NCI-H226 (cell line): ENCODE measurements around the gene TMCO1.
A peak's percentile ranks its signal among the peaks of the same experiment; 100 is the strongest.
"Not testable (repeated sequence)": the region's sequence is repeated elsewhere in the genome, so short reads cannot be mapped to it uniquely, and the experiment has no call there.

Source experiments
- DNase-seq: peaks from one replicate; pipeline ENCODE4 v3.0.0-alpha.2; 2015

The TMCO1 gene

DNA sequence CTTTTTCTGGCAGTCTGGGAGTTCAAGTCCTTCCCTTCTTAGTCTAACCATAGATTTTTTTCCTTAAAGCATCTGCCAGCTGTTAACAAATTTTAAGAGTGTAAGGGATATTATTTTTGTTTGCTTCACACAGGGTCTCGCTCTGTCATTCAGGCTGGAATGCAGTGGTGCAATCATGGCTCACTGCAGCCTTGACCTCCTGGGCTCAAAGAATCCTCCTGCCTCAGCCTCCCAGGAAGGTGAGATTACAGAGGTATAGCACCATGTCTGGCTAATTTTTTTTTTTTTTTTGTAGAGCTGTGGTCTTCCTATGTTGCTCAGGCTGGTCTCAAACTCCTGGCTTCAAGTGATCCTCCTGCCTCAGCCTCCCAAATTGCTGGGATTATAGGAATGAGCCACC, 23.8 kb downstream of the TMCO1 start:
- DNase-seq = not testable (repeated sequence)

GRCh38 chr1:165742194-165742593, 26.5 kb downstream of the TMCO1 start:
- no peak for DNase-seq

DNA sequence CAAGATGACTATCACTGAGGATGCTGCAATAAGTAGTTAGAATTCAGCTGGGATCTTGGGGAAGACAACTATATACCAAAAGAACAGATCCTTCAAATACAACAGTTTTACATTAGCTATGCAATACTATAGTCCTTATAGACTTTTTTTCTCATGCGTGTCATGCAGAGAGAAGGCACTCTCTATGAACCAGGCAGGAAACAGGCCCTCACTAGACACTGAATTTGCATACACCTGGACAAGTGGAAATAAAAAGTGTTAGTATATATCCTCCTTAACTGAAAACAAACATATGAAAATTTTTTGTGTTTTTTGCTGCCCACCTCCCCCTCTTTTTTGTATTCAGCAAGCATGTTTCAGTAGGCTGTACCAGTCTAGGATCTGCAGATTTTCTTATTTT, 29.9 kb downstream of the TMCO1 start:
- no peak for DNase-seq

GRCh38 chr1:165737196-165737595, 31.5 kb downstream of the TMCO1 start:
- DNase-seq = no peak

DNA sequence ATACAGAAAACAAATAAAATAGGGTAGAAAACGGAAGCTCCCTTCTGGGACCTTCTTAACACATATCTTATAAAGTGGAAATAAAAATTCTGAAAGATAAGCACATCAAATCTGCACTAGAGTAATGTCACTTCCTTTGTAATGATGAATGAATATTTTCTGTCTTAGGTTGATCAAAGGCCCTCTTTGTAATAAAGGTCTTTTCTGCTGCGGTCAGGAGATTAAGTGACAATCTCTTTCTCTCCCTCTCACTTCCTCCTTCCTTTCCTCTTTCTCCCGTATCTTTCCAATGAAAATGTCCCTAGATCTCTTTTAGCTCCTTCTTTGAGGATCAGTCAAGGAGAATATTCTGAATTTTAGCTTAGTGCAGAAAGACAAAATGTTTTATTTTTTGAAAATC, 33.8 kb downstream of the TMCO1 start:
- no peak for DNase-seq

GRCh38 chr1:165726841-165727240, 41.8 kb downstream of the TMCO1 start:
- DNase-seq = no peak

DNA sequence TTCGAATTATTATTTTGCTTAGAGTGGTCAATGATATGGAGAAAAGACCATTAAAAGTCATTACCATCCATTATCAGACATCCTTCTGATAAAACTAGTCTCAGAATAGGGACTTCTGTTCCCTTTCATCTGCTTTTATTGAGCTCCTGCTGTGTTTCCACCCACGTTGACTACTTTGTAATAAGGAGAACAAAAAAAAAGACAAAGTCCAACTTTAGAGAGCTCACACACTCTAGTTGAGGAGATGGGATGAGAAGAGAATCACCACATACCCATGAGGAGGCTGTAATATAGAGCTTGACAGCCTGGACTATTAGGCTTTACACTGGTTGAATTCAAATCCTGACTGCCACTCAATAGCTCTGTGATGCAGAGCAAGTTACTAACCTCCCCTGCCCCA, 42.5 kb downstream of the TMCO1 start:
- no peak for DNase-seq

- peak; percentile 44 for DNase-seq
These were observed 50.7 kb downstream of the TMCO1 start for GRCh38 chr1:165717918-165718515.

DNA sequence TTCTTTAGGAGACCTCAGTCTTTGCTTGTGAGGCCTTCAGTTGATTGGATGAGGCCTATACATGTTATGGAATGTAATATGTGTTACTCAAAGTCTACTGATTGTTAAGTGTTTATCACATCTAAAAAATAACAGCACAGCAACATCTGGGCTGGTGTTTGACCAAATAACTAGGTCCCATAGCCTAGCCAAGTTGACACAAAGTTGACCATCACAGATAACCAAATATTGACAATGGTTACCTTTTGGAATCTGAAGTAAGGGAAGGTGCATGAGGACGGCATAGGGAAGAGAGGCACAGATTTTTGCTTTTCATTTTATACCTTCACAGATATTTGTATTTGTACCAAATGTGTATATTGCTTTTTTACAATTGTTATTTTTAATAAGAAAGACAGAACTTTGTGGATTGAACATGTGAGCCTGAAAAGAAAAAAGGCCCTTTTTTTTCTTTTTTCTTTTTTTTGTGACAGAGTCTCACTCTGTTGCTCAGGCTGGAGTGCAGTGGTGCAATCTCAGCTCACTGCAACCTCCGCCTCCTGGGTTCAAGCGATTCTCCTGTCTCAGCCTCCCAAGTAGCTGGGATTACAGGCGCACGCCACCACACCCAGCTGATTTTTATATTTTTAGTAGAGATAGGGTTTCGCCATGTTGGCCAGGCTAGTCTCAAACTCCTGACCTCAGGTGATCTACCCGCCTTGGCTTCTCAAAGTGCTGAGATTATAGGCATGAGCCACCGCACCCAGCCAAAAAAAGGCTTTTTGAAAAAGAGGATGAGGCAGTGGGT, 52.2 kb downstream of the TMCO1 start:
- DNase-seq = not testable (repeated sequence)

DNA sequence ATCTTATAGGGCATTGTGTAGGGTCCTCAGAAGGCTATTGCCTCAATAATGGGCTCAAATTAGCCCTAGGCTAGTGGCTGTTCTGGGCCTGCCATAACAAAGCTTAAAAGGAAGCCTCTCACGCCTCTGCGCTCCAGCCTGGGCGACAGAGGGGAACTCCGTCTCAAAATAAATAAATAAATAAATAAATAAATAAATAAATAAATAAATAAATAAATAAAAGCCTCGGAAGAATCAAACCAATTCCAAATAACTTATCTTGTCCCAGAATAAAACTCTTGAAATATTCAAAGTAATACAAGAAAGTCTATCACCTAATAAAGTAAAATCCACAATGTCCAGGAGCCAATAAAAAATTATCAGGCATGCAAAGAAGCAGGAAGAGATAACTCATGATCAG, 55.9 kb downstream of the TMCO1 start:
- no peak for DNase-seq

- no peak for DNase-seq
These were observed 60.5 kb downstream of the TMCO1 start for GRCh38 chr1:165707984-165708706.

DNA sequence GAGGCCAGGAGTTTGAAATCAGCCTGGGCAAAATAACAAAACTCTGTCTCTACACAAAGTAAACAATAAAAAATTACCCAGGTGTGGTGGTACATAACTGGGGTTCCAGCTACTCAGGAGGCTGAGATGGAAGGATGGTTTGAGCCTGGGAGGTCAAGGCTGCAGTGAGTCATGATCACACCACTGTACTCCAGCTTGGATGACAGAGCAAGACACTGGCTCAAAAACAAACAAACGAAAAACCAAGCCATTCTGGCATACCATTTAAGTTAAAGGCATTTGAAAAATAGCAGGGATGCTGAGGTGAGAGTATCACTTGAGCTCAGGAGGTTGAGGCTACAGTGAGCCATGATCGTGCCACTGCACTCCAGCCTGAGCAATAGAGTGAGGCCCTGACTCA, 65.0 kb downstream of the TMCO1 start:
- no peak for DNase-seq

- DNase-seq = not testable (repeated sequence)
These were observed 66.7 kb downstream of the TMCO1 start for GRCh38 chr1:165701922-165702321.

DNA sequence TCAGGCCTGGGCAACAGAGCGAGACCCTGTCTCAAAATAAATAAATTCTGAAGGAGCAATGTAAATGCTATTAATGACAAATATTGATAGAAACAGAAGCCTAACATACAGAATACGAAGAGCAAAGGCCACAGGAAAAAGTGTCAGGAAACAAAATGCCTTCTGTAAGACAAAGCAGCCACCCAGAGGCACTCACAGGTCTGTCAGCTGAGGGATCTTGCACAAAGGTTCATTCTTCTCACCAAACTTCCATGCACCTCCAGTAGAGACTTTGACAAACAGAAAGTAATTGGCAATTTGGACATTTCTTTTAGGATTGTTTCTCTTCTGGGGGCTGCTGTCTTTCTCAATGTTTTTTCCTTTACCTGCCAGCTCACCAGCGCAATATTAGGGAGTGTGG, 69.1 kb downstream of the TMCO1 start:
- DNase-seq = no peak

- no peak for DNase-seq
These were observed 70.0 kb downstream of the TMCO1 start for GRCh38 chr1:165698761-165699052.

DNA sequence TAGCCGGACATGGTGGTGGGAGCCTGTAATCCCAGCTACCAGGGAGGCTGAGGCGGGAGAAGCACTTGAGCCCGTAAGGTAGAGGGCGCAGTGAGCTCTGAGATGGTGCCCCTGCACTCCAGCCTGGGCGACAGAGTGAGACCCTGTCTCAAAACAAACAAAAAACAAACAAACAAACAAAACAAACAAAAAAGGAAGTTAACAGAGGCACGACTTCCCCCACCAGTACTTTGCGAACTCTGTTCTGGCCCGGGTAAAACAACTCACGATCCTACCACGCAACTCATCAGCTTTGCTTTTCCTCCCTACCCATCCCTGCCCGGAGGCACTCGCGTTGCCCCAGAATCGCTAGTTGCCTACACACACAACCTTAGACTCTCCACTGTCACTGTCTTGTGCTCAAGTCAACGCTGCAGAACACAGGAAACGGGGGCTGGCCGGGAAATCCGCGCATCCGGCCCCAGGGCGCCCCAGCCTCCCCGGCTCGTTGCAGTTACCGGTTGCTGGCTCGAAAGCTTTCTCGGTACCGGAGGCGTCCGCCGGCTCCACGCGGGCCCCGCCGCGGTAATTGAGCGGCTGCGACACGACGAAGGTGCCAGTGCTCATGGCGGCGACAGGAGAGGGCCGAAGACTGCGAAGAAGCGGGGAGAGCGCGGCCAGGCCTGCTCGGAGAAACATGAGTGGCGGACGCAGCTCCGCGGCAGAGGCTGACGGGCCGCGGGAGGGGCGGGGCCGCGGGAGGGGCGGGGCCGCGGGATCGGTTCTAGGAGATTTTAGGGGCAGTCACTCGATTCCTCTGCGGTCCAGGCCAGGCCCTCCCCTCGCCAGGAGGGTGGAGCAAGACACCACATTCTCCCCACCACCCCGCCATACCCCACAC, 70.5 kb downstream of the TMCO1 start, which contains the start of gene ALDH9A1:
ALDH9A1 (minus strand) TSS at position 682 of the 880 bp plus-strand sequence; CDS start at position 678, 4 bp downstream.
- peak; percentile 82 for DNase-seq

DNA sequence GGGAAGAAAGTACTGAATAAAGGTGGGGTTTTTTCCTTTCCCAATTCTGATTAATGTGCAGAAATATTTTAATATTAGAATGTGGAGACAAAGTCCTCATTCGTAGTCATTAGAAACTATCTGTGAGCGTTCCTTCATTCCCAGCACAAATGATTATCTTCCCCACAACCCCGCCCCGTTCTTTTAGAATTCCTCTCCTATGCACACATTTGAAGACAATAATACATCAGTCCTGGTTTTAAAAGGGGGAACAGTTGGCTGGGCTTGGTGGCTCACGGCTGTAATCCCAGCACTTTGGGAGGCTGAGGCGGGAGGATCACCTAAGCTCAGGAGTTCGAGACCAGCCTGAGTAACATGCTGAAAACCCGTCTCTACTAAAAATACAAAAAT, 71.2 kb downstream of the TMCO1 start:
- peak; percentile 6 for DNase-seq

GRCh38 chr1:165696625-165697100, 72.0 kb downstream of the TMCO1 start:
- peak; percentile 90 for DNase-seq

GRCh38 chr1:165695031-165695430, 73.6 kb downstream of the TMCO1 start:
- no peak for DNase-seq

- no peak for DNase-seq
These were observed 80.6 kb downstream of the TMCO1 start for GRCh38 chr1:165688046-165688445.

GRCh38 chr1:165686971-165687433, 81.7 kb downstream of the TMCO1 start:
- no peak for DNase-seq

DNA sequence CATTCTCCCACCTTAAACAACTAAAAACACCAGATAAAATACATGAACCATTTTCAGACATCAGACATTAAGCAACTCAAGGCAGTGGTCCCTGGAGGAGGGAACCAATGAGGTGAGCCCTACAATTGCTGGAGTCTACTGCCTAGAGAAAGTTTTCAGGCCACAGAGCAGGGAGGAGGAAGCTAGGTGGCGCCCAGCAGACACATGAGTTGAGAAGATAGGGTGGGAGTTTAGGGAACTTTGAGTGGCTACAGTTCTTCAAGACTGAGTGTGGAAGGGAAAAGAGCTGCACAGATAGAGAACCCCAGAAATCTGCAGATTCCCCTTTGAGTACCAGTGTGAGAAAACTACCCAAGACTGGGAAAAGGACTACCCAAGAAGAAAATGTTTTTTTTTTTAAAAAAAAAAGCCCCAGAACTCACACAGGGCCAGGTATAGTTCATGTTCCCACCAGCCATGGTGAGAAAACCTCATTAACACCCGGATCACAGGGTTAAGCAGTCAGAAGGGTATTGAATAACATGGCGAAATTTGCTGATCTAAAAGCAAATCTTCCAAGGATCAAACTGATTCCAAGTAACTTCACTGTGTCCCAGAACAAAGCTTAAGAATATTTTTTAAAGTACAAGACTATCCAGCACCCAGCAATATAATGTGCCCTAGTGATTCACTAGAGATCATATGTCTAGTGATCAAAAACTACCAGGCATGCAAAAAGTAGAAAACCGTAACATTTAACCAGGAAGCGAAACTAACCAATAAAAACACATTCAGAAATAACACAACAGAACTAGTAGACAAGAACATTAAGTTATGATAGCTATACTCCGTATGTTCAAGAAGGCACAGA, 82.3 kb downstream of the TMCO1 start:
- DNase-seq = no peak
